ELF-1 (cell line): ENCODE results near the gene AUTS2.

ENCODE experiments used
- DNase-seq: peaks from one replicate; pipeline ENCODE4 v3.0.0-alpha.2; 2016; ENCODE audit warnings: low read depth, low spot score

The AUTS2 gene

GRCh38 chr7:70529914-70530585 is 931.8 kb downstream of the AUTS2 start:
- no peak for DNase-seq

GRCh38 chr7:70533614-70534013 is 935.3 kb downstream of the AUTS2 start:
- no peak for DNase-seq

- no peak for DNase-seq
Measured at GRCh38 chr7:70539205-70539604, 940.9 kb downstream of the AUTS2 start.

- DNase-seq = no peak
Measured at GRCh38 chr7:70539617-70540016, 941.3 kb downstream of the AUTS2 start.

GRCh38 chr7:70540641-70541040 is 942.4 kb downstream of the AUTS2 start:
- DNase-seq = no peak

- DNase-seq = no peak
Measured at GRCh38 chr7:70542750-70543376, 944.6 kb downstream of the AUTS2 start.

- no peak for DNase-seq
Measured at GRCh38 chr7:70544016-70544415, 945.7 kb downstream of the AUTS2 start.

GRCh38 chr7:70545214-70545613 is 946.9 kb downstream of the AUTS2 start:
- DNase-seq = no peak

- DNase-seq = no peak
Measured at GRCh38 chr7:70552141-70552540, 953.9 kb downstream of the AUTS2 start.

GRCh38 chr7:70553364-70553763 is 955.1 kb downstream of the AUTS2 start:
- DNase-seq = no peak

GRCh38 chr7:70554646-70555045 is 956.4 kb downstream of the AUTS2 start:
- DNase-seq = no peak

- DNase-seq = no peak
Measured at GRCh38 chr7:70556761-70557160, 958.5 kb downstream of the AUTS2 start.

- DNase-seq = no peak
Measured at GRCh38 chr7:70557338-70557737, 959.1 kb downstream of the AUTS2 start.

GRCh38 chr7:70559815-70560214 is 961.5 kb downstream of the AUTS2 start:
- no peak for DNase-seq

GRCh38 chr7:70563960-70564359 is 965.7 kb downstream of the AUTS2 start:
- no peak for DNase-seq

- no peak for DNase-seq
Measured at GRCh38 chr7:70565721-70566370, 967.6 kb downstream of the AUTS2 start.

- no peak for DNase-seq
Measured at GRCh38 chr7:70566671-70567070, 968.4 kb downstream of the AUTS2 start.

GRCh38 chr7:70568674-70569334 is 970.5 kb downstream of the AUTS2 start:
- no peak for DNase-seq

- DNase-seq = no peak
Measured at GRCh38 chr7:70569335-70569819, 971.1 kb downstream of the AUTS2 start.

GRCh38 chr7:70570029-70570428 is 971.8 kb downstream of the AUTS2 start:
- DNase-seq = no peak

- DNase-seq = no peak
Measured at GRCh38 chr7:70570961-70571360, 972.7 kb downstream of the AUTS2 start.

GRCh38 chr7:70571403-70571934 is 973.2 kb downstream of the AUTS2 start:
- DNase-seq = no peak
